ENCODE data around the gene ARIH2.
A peak's percentile ranks its signal among the peaks of the same experiment; 100 is the strongest.

Gene ARIH2

GRCh38 chr3:48979451-48979850 is 60.8 kb downstream of the ARIH2 start:
- no peak for DNase-seq

- no peak for DNase-seq
Observed at GRCh38 chr3:48980295-48980694, 61.7 kb downstream of the ARIH2 start.

GRCh38 chr3:48982016-48982415 is 63.4 kb downstream of the ARIH2 start:
- DNase-seq: no peak

GRCh38 chr3:48982686-48983085 is 64.0 kb downstream of the ARIH2 start:
- no peak for DNase-seq

GRCh38 chr3:48983096-48983495 is 64.5 kb downstream of the ARIH2 start:
- no peak for DNase-seq

GRCh38 chr3:48984663-48985062 is 66.0 kb downstream of the ARIH2 start:
- DNase-seq: no peak

- no peak for DNase-seq
Observed at GRCh38 chr3:48985831-48986376, 67.3 kb downstream of the ARIH2 start.

GRCh38 chr3:48989126-48989795 is 70.6 kb downstream of the ARIH2 start:
- no peak for DNase-seq

- peak; percentile 83 for DNase-seq
Observed at GRCh38 chr3:48989796-48990635, 71.4 kb downstream of the ARIH2 start, which contains the start of gene P4HTM. Gene P4HTM, plus strand, starts transcription at chr3:48990241. Its CDS starts 16 bp downstream, at chr3:48990257.

GRCh38 chr3:48990636-48991469 is 72.2 kb downstream of the ARIH2 start:
- DNase-seq: no peak

GRCh38 chr3:48991851-48992545 is 73.4 kb downstream of the ARIH2 start:
- no peak for DNase-seq

GRCh38 chr3:48993834-48994233 is 75.2 kb downstream of the ARIH2 start:
- no peak for DNase-seq

- DNase-seq: no peak
Observed at GRCh38 chr3:48996640-48997039, 78.0 kb downstream of the ARIH2 start.

- DNase-seq: no peak
Observed at GRCh38 chr3:48997102-48997635, 78.5 kb downstream of the ARIH2 start.

GRCh38 chr3:48997714-48998637 is 79.3 kb downstream of the ARIH2 start:
- no peak for DNase-seq

- DNase-seq: no peak
Observed at GRCh38 chr3:48999085-48999858, 80.6 kb downstream of the ARIH2 start.

- no peak for DNase-seq
Observed at GRCh38 chr3:49001155-49001554, 82.5 kb downstream of the ARIH2 start.

- no peak for DNase-seq
Observed at GRCh38 chr3:49004352-49005302, 86.0 kb downstream of the ARIH2 start.

- no peak for DNase-seq
Observed at GRCh38 chr3:49005303-49005680, 86.7 kb downstream of the ARIH2 start.

Measured in activated T-cell treated with anti-CD3 and anti-CD28 coated beads, Interleukin-2, amount 50 U/mL, for 1 hour (primary cell).